ENCODE results near the gene SIM1.

GRCh38 chr6:100469101-100469859 lies 4.6 kb upstream of the SIM1 start:
- TF ChIP-seq, protein P1, sequence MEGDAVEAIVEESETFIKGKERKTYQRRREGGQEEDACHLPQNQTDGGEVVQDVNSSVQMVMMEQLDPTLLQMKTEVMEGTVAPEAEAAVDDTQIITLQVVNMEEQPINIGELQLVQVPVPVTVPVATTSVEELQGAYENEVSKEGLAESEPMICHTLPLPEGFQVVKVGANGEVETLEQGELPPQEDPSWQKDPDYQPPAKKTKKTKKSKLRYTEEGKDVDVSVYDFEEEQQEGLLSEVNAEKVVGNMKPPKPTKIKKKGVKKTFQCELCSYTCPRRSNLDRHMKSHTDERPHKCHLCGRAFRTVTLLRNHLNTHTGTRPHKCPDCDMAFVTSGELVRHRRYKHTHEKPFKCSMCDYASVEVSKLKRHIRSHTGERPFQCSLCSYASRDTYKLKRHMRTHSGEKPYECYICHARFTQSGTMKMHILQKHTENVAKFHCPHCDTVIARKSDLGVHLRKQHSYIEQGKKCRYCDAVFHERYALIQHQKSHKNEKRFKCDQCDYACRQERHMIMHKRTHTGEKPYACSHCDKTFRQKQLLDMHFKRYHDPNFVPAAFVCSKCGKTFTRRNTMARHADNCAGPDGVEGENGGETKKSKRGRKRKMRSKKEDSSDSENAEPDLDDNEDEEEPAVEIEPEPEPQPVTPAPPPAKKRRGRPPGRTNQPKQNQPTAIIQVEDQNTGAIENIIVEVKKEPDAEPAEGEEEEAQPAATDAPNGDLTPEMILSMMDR (IDR thresholded peaks at IDR 0.05): no peak
- TF ChIP-seq POLR2AphosphoS5 (IDR thresholded peaks at IDR 0.05; ENCODE audit: low read depth, low read length) (no peak), SIN3A (IDR thresholded peaks at IDR 0.05; ENCODE audit: borderline replicate concordance, insufficient read depth, low read depth, low read length) (no peak)

Measured in Panc1 (cell line).